ENCODE data around the gene HDAC7.

HDAC7 gene

DNA sequence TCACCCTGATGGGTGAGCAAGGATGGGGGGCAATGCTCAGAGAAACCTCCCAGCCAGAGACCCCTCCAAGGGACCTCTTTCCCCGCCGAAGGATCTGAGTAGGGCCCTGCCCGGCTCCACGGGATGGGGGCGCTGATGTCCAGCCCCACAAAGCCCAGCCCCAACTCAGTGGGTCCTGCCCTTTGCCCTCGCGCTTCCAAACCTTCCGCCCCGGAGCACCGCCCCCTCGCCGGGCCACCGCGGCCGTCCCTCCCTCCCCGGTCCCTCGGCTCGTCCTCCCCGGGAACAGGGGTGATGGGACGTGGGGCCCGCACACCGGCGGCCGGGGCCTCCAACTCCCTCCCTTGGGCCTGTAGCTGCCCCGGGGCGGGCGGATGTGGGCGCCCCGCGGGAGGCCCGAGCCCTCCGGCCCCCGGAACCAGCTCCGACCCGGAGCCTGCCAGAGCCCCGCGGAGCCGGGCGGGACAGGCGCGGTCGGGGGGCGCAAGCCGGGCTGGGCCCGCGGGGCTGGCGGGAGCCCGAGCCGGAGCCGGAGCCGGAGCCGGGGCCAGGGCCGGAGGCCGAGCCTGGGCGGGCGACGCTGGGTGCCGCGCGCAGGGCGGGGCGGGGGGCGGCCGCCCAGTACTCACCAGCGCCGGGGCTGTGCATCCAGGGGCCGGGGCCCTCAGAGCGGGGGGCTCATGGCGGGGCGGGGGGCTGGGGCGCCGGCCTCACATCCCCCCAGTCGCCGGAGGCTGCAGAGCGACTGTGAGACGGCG is 386 bp downstream of the HDAC7 start (continued):
- TF ChIP-seq, protein P1, sequence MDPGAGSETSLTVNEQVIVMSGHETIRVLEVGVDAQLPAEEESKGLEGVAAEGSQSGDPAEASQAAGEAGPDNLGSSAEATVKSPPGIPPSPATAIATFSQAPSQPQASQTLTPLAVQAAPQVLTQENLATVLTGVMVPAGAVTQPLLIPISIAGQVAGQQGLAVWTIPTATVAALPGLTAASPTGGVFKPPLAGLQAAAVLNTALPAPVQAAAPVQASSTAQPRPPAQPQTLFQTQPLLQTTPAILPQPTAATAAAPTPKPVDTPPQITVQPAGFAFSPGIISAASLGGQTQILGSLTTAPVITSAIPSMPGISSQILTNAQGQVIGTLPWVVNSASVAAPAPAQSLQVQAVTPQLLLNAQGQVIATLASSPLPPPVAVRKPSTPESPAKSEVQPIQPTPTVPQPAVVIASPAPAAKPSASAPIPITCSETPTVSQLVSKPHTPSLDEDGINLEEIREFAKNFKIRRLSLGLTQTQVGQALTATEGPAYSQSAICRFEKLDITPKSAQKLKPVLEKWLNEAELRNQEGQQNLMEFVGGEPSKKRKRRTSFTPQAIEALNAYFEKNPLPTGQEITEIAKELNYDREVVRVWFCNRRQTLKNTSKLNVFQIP (CRISPR knock-in tag; IDR thresholded peaks at IDR 0.05; ENCODE audit: borderline replicate concordance, low read depth): no peak
- TF ChIP-seq ZFP3 (CRISPR knock-in tag; IDR thresholded peaks at IDR 0.05): no peak
- TF ChIP-seq ZNF70 (CRISPR knock-in tag; IDR thresholded peaks at IDR 0.05): no peak
- TF ChIP-seq ARNTL (CRISPR knock-in tag; IDR thresholded peaks at IDR 0.05; ENCODE audit: borderline replicate concordance, low read depth): no peak
- TF ChIP-seq ZFP30 (CRISPR knock-in tag; IDR thresholded peaks at IDR 0.05): no peak
- no peak for TF ChIP-seq OSR1 (CRISPR knock-in tag; IDR thresholded peaks at IDR 0.05)
- TF ChIP-seq CSDC2 (CRISPR knock-in tag; IDR thresholded peaks at IDR 0.05): no peak
- no peak for TF ChIP-seq TOX (CRISPR knock-in tag; IDR thresholded peaks at IDR 0.05; ENCODE audit: borderline replicate concordance)
- no peak for TF ChIP-seq TCF4 (CRISPR knock-in tag; IDR thresholded peaks at IDR 0.05; ENCODE audit: borderline replicate concordance)

DNA sequence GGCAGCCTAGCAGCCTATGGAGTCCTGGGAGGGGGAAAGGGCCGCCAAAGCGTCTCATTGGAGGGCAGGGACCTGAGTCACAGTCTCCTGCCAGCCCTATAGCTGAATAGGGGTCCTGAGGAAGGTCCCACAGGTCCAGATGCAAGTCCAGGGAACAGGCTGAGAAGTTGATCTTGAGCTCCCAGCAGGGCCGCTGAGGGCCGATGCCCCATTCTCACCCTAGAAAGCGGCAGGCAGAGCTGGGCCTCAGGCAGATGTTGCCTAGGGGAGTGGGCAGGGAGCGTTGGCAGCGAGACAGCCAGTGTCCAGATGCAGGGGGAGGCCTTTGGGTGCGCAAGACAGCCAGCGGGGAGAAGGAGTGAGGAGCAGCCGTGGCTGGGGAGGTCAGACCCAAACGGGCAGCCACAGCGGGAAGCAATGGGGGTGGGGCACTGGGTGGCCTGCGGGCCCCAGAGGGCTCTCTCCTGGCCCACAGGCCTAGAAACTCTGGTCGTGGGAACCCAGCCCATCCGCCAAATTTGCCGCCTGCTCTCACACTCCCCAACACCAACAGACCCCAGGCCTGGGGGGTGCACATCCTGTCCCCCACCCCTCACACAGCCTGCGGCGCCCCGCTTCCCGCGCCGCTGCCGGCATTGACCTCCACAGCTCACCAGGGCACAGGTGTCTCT is 1.1 kb downstream of the HDAC7 start:
- TF ChIP-seq, protein P2, sequence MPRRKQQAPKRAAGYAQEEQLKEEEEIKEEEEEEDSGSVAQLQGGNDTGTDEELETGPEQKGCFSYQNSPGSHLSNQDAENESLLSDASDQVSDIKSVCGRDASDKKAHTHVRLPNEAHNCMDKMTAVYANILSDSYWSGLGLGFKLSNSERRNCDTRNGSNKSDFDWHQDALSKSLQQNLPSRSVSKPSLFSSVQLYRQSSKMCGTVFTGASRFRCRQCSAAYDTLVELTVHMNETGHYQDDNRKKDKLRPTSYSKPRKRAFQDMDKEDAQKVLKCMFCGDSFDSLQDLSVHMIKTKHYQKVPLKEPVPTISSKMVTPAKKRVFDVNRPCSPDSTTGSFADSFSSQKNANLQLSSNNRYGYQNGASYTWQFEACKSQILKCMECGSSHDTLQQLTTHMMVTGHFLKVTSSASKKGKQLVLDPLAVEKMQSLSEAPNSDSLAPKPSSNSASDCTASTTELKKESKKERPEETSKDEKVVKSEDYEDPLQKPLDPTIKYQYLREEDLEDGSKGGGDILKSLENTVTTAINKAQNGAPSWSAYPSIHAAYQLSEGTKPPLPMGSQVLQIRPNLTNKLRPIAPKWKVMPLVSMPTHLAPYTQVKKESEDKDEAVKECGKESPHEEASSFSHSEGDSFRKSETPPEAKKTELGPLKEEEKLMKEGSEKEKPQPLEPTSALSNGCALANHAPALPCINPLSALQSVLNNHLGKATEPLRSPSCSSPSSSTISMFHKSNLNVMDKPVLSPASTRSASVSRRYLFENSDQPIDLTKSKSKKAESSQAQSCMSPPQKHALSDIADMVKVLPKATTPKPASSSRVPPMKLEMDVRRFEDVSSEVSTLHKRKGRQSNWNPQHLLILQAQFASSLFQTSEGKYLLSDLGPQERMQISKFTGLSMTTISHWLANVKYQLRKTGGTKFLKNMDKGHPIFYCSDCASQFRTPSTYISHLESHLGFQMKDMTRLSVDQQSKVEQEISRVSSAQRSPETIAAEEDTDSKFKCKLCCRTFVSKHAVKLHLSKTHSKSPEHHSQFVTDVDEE (CRISPR knock-in tag; IDR thresholded peaks at IDR 0.05): no peak
- TF ChIP-seq PPARA (CRISPR knock-in tag; IDR thresholded peaks at IDR 0.05; ENCODE audit: borderline replicate concordance) (no peak), CSDC2 (CRISPR knock-in tag; IDR thresholded peaks at IDR 0.05) (no peak), ARNTL (CRISPR knock-in tag; IDR thresholded peaks at IDR 0.05; ENCODE audit: borderline replicate concordance, low read depth) (no peak), ESRRG (CRISPR knock-in tag; IDR thresholded peaks at IDR 0.05) (no peak), BACH2 (CRISPR knock-in tag; IDR thresholded peaks at IDR 0.05; ENCODE audit: borderline replicate concordance) (no peak), ISL1 (CRISPR knock-in tag; IDR thresholded peaks at IDR 0.05) (no peak), TCF4 (CRISPR knock-in tag; IDR thresholded peaks at IDR 0.05; ENCODE audit: borderline replicate concordance) (no peak)
- TF ChIP-seq, protein P1 (CRISPR knock-in tag; IDR thresholded peaks at IDR 0.05; ENCODE audit: borderline replicate concordance, low read depth): no peak
- TF ChIP-seq, protein P3, sequence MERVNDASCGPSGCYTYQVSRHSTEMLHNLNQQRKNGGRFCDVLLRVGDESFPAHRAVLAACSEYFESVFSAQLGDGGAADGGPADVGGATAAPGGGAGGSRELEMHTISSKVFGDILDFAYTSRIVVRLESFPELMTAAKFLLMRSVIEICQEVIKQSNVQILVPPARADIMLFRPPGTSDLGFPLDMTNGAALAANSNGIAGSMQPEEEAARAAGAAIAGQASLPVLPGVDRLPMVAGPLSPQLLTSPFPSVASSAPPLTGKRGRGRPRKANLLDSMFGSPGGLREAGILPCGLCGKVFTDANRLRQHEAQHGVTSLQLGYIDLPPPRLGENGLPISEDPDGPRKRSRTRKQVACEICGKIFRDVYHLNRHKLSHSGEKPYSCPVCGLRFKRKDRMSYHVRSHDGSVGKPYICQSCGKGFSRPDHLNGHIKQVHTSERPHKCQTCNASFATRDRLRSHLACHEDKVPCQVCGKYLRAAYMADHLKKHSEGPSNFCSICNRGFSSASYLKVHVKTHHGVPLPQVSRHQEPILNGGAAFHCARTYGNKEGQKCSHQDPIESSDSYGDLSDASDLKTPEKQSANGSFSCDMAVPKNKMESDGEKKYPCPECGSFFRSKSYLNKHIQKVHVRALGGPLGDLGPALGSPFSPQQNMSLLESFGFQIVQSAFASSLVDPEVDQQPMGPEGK (CRISPR knock-in tag; IDR thresholded peaks at IDR 0.05; ENCODE audit: borderline replicate concordance): no peak
- ATAC-seq: peak; percentile 4; the same call in 1 of the 3 replicates

DNA sequence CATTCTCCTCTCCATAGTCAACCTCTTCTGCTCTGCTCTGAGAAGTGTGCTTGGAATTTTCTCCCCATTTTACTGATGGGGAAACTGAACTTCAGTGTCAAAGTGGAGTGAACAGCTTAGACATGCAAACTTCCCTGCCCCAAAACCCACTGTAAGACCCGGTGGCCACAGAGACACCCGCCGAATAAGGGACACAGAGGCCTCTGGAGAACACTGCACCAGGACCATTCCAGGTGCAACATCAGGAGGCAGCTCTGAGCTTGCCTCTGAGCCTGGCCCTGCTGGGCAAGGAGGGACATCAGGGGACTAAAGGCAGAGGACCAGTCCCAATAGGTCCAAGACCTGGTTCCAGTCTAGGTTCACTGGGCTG is 1.7 kb downstream of the HDAC7 start:
- ATAC-seq: no peak
- TF ChIP-seq TCF4 (CRISPR knock-in tag; IDR thresholded peaks at IDR 0.05; ENCODE audit: borderline replicate concordance) (no peak), SNAI2 (CRISPR knock-in tag; IDR thresholded peaks at IDR 0.05) (no peak), CSDC2 (CRISPR knock-in tag; IDR thresholded peaks at IDR 0.05) (no peak), ZC3H10 (CRISPR knock-in tag; IDR thresholded peaks at IDR 0.05) (no peak), ZFP3 (CRISPR knock-in tag; IDR thresholded peaks at IDR 0.05) (no peak)
- TF ChIP-seq, protein P4, sequence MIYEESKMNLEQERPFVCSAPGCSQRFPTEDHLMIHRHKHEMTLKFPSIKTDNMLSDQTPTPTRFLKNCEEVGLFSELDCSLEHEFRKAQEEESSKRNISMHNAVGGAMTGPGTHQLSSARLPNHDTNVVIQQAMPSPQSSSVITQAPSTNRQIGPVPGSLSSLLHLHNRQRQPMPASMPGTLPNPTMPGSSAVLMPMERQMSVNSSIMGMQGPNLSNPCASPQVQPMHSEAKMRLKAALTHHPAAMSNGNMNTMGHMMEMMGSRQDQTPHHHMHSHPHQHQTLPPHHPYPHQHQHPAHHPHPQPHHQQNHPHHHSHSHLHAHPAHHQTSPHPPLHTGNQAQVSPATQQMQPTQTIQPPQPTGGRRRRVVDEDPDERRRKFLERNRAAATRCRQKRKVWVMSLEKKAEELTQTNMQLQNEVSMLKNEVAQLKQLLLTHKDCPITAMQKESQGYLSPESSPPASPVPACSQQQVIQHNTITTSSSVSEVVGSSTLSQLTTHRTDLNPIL (CRISPR knock-in tag; IDR thresholded peaks at IDR 0.05; ENCODE audit: low read depth): no peak
- TF ChIP-seq, protein P5, sequence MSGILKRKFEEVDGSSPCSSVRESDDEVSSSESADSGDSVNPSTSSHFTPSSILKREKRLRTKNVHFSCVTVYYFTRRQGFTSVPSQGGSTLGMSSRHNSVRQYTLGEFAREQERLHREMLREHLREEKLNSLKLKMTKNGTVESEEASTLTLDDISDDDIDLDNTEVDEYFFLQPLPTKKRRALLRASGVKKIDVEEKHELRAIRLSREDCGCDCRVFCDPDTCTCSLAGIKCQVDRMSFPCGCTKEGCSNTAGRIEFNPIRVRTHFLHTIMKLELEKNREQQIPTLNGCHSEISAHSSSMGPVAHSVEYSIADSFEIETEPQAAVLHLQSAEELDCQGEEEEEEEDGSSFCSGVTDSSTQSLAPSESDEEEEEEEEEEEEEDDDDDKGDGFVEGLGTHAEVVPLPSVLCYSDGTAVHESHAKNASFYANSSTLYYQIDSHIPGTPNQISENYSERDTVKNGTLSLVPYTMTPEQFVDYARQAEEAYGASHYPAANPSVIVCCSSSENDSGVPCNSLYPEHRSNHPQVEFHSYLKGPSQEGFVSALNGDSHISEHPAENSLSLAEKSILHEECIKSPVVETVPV (CRISPR knock-in tag; IDR thresholded peaks at IDR 0.05): no peak
